HepG2 (cell line): ENCODE results near the gene HIRA. TPM values are rescaled to one million over a fixed set of nuclear protein-coding genes. Genes with fewer than 3 reads are reported as not detected.

Source experiments
- AGO2 ChIP-seq: fragments of 200-400 bp; formaldehyde crosslinking; optimal IDR thresholded peaks from 2 replicates; pipeline ENCODE3; 2017; ENCODE audit warnings: mild to moderate bottlenecking, low read depth, low read length, moderate library complexity
- ASH2L ChIP-seq: fragments of 300-600, 200-600 bp; sonication (generic); IDR thresholded peaks from 2 replicates; pipeline ENCODE4 v1.7.0; 2017; ENCODE audit warnings: low read depth, mild to moderate bottlenecking, moderate library complexity, mixed read lengths, low read length; ENCODE audit not compliant: insufficient read length
- ATF7-NPFF ChIP-seq: sonication (generic); formaldehyde crosslinking; IDR thresholded peaks from 2 replicates; pipeline ENCODE4 v1.8.1; 2023; ENCODE audit warnings: mild to moderate bottlenecking, low read depth, missing genetic modification reagents, moderate library complexity
- ELF1 ChIP-seq: sonication (generic); formaldehyde crosslinking; IDR thresholded peaks from 2 replicates; pipeline ENCODE4 v1.4.0; 2020; ENCODE audit warnings: missing genetic modification reagents
- GPN1 ChIP-seq: sonication (generic); formaldehyde crosslinking; IDR thresholded peaks from 2 replicates; pipeline ENCODE4 v1.5.1; 2020; ENCODE audit warnings: missing genetic modification reagents, borderline replicate concordance
- MAF1 ChIP-seq: sonication (generic); formaldehyde crosslinking; IDR thresholded peaks from 2 replicates; pipeline ENCODE4 v1.5.0; 2020; ENCODE audit warnings: missing genetic modification reagents, borderline replicate concordance
- NFRKB ChIP-seq: fragments of 450-650 bp; IDR thresholded peaks from 2 replicates; pipeline ENCODE4 v1.6.1; 2017
- RNF2 ChIP-seq: fragments of 450-650 bp; conservative IDR thresholded peaks from 2 replicates; pipeline ENCODE4 v1.6.1; 2016; ENCODE audit warnings: low read depth
- RXRA ChIP-seq: sonication (generic); formaldehyde crosslinking; IDR thresholded peaks from 2 replicates; pipeline ENCODE4 v1.5.1; 2020; ENCODE audit warnings: missing genetic modification reagents
- TCF12 ChIP-seq, 2 experiments: fragments of 450-650 bp in 1 of 2; sonication (generic) in 1 of 2; formaldehyde crosslinking in 1 of 2; IDR thresholded peaks; 2 replicates each; pipeline versions ENCODE4 v1.6.1 to v1.8.0; 2017 to 2022; ENCODE audit warnings: antibody characterized with exemption in 1 of 2, mild to moderate bottlenecking in 1 of 2, missing genetic modification reagents in 1 of 2, moderate library complexity in 1 of 2
- TMF1 ChIP-seq: sonication (generic); formaldehyde crosslinking; IDR thresholded peaks from 2 replicates; pipeline ENCODE4 v1.8.1; 2022; ENCODE audit warnings: low read depth, missing genetic modification reagents
- ZNF24 ChIP-seq: fragments of 450-650 bp; IDR thresholded peaks from 2 replicates; pipeline ENCODE4 v1.6.1; 2017; ENCODE audit warnings: antibody characterized with exemption, mild to moderate bottlenecking
- ZNF432 ChIP-seq: sonication (generic); formaldehyde crosslinking; IDR thresholded peaks from 2 replicates; pipeline ENCODE4 v1.5.0; 2020; ENCODE audit warnings: missing genetic modification reagents, mild to moderate bottlenecking, borderline replicate concordance
- ZNF543 ChIP-seq: sonication (generic); formaldehyde crosslinking; IDR thresholded peaks from 2 replicates; pipeline ENCODE4 v1.4.0; 2020; ENCODE audit warnings: mild to moderate bottlenecking, missing genetic modification reagents
- ZNF709 ChIP-seq: sonication (generic); formaldehyde crosslinking; IDR thresholded peaks from 2 replicates; pipeline ENCODE4 v1.5.0; 2020; ENCODE audit warnings: mild to moderate bottlenecking, missing genetic modification reagents
- ZNF749 ChIP-seq: sonication (generic); formaldehyde crosslinking; IDR thresholded peaks from 2 replicates; pipeline ENCODE4 v1.8.0; 2022; ENCODE audit warnings: mild to moderate bottlenecking, missing genetic modification reagents, moderate library complexity, borderline replicate concordance
- ZNF790 ChIP-seq: sonication (generic); formaldehyde crosslinking; IDR thresholded peaks from 2 replicates; pipeline ENCODE4 v1.8.0; 2022; ENCODE audit warnings: missing genetic modification reagents, mild to moderate bottlenecking, borderline replicate concordance
- ZSCAN25 ChIP-seq: sonication (generic); formaldehyde crosslinking; IDR thresholded peaks from 2 replicates; pipeline ENCODE4 v1.8.0; 2022; ENCODE audit warnings: mild to moderate bottlenecking, missing genetic modification reagents
- polyA plus RNA-seq, 8 experiments: library from polyadenylated mRNA; depleted of rRNA in 3 of 8; stranded (reverse) in 7 of 8; unstranded in 1 of 8; fragments of >200 nt; fragmentation: Illumina TruSeq in 4 of 8; extraction: Trizol in 4 of 8; gene quantifications; 2 replicates each; pipeline versions ENCODE4 v1.2.1 to v1.2.3, GENCODE V29; 2011 to 2016; ENCODE audit warnings: low read depth in 4 of 8, missing spikeins in 1 of 8, mixed read lengths in 1 of 8; ENCODE audit not compliant: insufficient read depth in 1 of 8
- total RNA-seq, 5 experiments: library from RNA; depleted of rRNA; stranded (reverse); fragments of >200 nt; fragmentation: Illumina TruSeq; extraction: Trizol; gene quantifications; 2 replicates each; pipeline ENCODE4 v1.2.3, GENCODE V29; 2016; ENCODE audit warnings: low read depth in 1 of 5
- TF ChIP-seq, protein P1 (sequence below): sonication (generic); formaldehyde crosslinking; IDR thresholded peaks from 2 replicates; pipeline ENCODE4 v1.4.0; 2020; ENCODE audit warnings: missing genetic modification reagents
- TF ChIP-seq, protein P2 (sequence below): sonication (generic); formaldehyde crosslinking; conservative IDR thresholded peaks from 2 replicates; pipeline ENCODE4 v1.5.0; 2020; ENCODE audit warnings: missing genetic modification reagents
- TF ChIP-seq, protein P3 (sequence below): sonication (generic); formaldehyde crosslinking; IDR thresholded peaks from 2 replicates; pipeline ENCODE4 v1.8.1; 2023; ENCODE audit warnings: mild to moderate bottlenecking, moderate library complexity, missing genetic modification reagents
- TF ChIP-seq, protein P4 (sequence below): sonication (generic); formaldehyde crosslinking; IDR thresholded peaks from 2 replicates; pipeline ENCODE4 v1.4.0; 2020; ENCODE audit warnings: mild to moderate bottlenecking, low read depth, missing genetic modification reagents

The HIRA gene
- total and polyA plus RNA-seq, 2 of the 13 experiments (the other 11 are each of a cell fraction or from before 2014, with no cell fraction given) = 21.5 to 29.2 TPM

DNA sequence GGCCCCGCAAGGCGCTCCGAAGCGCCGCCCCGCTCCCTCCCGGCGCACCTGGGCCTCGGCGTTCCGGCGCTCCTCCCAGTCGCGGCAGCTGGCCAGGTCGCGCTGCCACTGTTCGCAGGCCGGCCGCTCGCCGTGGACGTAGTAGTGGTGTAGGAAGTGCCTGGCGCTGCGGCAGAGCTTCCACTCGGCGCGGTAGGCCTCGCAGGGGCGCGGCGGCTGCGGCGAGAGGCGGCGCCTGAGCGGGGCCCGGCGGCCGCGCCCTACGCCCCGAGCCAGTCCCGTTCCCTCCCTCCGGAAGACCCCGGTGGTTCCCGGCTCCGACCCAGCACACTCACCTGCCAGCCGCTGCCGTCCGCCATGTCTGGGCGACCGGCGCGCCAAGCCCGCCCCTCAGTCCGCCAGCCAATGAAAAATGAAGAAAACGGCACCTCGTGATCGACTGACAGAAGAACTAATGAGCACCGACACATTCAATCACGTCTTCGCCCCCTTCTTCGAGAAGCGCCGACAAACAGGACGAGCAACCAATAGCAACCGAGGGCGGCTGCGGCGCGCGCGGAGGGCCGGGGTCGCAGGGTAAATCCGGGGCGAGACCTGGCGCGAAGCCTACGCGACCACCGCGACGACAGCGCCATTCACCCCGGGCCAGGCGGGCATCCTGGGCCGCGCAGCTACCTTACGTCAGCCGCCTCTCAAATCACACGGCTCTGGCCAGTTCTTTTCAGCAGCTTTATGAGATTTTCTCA is 16.0 kb upstream of the HIRA start, which contains the start of gene C22orf39 (continued):
- TF ChIP-seq, protein P1, sequence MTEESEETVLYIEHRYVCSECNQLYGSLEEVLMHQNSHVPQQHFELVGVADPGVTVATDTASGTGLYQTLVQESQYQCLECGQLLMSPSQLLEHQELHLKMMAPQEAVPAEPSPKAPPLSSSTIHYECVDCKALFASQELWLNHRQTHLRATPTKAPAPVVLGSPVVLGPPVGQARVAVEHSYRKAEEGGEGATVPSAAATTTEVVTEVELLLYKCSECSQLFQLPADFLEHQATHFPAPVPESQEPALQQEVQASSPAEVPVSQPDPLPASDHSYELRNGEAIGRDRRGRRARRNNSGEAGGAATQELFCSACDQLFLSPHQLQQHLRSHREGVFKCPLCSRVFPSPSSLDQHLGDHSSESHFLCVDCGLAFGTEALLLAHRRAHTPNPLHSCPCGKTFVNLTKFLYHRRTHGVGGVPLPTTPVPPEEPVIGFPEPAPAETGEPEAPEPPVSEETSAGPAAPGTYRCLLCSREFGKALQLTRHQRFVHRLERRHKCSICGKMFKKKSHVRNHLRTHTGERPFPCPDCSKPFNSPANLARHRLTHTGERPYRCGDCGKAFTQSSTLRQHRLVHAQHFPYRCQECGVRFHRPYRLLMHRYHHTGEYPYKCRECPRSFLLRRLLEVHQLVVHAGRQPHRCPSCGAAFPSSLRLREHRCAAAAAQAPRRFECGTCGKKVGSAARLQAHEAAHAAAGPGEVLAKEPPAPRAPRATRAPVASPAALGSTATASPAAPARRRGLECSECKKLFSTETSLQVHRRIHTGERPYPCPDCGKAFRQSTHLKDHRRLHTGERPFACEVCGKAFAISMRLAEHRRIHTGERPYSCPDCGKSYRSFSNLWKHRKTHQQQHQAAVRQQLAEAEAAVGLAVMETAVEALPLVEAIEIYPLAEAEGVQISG (CRISPR knock-in tag) = peak; percentile 66
- TF ChIP-seq, protein P2, sequence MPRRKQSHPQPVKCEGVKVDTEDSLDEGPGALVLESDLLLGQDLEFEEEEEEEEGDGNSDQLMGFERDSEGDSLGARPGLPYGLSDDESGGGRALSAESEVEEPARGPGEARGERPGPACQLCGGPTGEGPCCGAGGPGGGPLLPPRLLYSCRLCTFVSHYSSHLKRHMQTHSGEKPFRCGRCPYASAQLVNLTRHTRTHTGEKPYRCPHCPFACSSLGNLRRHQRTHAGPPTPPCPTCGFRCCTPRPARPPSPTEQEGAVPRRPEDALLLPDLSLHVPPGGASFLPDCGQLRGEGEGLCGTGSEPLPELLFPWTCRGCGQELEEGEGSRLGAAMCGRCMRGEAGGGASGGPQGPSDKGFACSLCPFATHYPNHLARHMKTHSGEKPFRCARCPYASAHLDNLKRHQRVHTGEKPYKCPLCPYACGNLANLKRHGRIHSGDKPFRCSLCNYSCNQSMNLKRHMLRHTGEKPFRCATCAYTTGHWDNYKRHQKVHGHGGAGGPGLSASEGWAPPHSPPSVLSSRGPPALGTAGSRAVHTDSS = no peak
- TF ChIP-seq ZNF432 (CRISPR knock-in tag) (no peak), ASH2L (peak; percentile 83), ZNF24 (no peak), NFRKB (no peak), TCF12 (IDR thresholded peaks at IDR 0.05) (no peak), TCF12 (CRISPR knock-in tag; IDR thresholded peaks at IDR 0.05) (no peak), AGO2 (peak; percentile 86), ELF1 (CRISPR knock-in tag) (no peak), MAF1 (CRISPR knock-in tag) (peak; percentile 26; the same call in 1 of the 2 replicates), GPN1 (CRISPR knock-in tag) (no peak), RNF2 (peak; percentile 51; the same call in 1 of the 2 replicates), RXRA (CRISPR knock-in tag) (no peak; the same call in 1 of the 2 replicates), ZNF790 (no peak), ATF7-NPFF (peak; percentile 76; the same call in 1 of the 2 replicates), ZNF709 (CRISPR knock-in tag) (no peak), ZNF543 (peak; percentile 79), TMF1 (CRISPR knock-in tag) (no peak), ZSCAN25 (CRISPR knock-in tag) (peak; percentile 50; the same call in 1 of the 2 replicates), ZNF749 (CRISPR knock-in tag) (no peak; the same call in 1 of the 2 replicates)
- TF ChIP-seq, protein P3, sequence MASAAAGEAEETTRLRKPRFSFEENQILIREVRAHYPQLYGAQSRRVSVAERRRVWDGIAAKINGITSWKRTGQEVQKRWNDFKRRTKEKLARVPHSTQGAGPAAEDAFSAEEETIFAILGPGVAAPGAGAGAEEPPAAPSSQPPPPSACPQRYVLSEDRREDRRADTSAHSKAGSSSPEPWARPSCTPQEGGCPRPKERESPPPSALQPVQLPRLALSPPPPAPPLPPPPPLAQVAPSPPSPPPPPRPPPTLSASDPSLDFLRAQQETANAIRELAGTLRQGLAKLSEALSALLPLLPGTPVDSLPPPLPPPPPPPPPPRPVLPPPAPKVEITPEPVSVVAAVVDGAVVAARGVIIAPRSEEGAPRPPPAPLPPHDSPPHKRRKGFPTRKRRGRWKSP (CRISPR knock-in tag) = peak; percentile 61; the same call in 1 of the 2 replicates
- TF ChIP-seq, protein P4, sequence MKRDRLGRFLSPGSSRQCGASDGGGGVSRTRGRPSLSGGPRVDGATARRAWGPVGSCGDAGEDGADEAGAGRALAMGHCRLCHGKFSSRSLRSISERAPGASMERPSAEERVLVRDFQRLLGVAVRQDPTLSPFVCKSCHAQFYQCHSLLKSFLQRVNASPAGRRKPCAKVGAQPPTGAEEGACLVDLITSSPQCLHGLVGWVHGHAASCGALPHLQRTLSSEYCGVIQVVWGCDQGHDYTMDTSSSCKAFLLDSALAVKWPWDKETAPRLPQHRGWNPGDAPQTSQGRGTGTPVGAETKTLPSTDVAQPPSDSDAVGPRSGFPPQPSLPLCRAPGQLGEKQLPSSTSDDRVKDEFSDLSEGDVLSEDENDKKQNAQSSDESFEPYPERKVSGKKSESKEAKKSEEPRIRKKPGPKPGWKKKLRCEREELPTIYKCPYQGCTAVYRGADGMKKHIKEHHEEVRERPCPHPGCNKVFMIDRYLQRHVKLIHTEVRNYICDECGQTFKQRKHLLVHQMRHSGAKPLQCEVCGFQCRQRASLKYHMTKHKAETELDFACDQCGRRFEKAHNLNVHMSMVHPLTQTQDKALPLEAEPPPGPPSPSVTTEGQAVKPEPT (CRISPR knock-in tag) = no peak
